HCT116 (cell line): ENCODE data around the gene NT5C3B. TPM values are rescaled to one million over a fixed set of nuclear protein-coding genes. Genes with fewer than 3 reads are reported as not detected.

Experiments
- ATAC-seq: fragments of 200-7000 bp; cut with Tn5 transposase; 2 replicates; pipeline ENCODE4 v1.9.1; 2020; ENCODE audit warnings: mild to moderate bottlenecking, moderate library complexity
- BruUV-seq: library from RNA; stranded (reverse); fragments of 400-500 nt; replicated peaks from 2 replicates; lab custom pipeline; 2021; lab: Mats Ljungman, UMichigan
- CTCF ChIA-PET: fragments of 300-600 bp; sonication (Branson Sonifier 250); formaldehyde crosslinking; loops from one replicate; lab custom pipeline; 2021; ENCODE audit warnings: antibody characterized with exemption; lab: Charles Lee
- POLR2A ChIA-PET: fragments of 300-600, 350-600 bp; sonication (Branson Sonifier 250); formaldehyde crosslinking; loops from one replicate; lab custom pipeline; 2021; ENCODE audit warnings: antibody characterized with exemption; lab: Charles Lee
- RAD21 ChIA-PET, 2 experiments: fragments of 300-600 bp; sonication (Branson Sonifier 250); formaldehyde crosslinking; loops; one replicate each; lab custom pipeline; 2023; ENCODE audit warnings: low total read pairs in 2 of 2; ENCODE audit not compliant: uncharacterized antibody in 2 of 2, unreplicated experiment in 2 of 2, low non-redundant PET in 1 of 2; lab: Charles Lee
- DNase-seq: peaks from one replicate; pipeline ENCODE4 v3.0.0-alpha.2; 2010; ENCODE audit warnings: low read depth, low spot score
- H2AFZ ChIP-seq: fragments of 200-600 bp; shearing (Covaris generic), sonication (generic); 2 replicates; pipeline ENCODE4 v1.6.1; 2017; ENCODE audit warnings: low read depth, mixed run types, mixed read lengths, antibody characterized with exemption, low read length; ENCODE audit not compliant: poor library complexity, severe bottlenecking
- H3K27ac ChIP-seq: 2 replicates; pipeline ENCODE4 v1.5.1; 2012; ENCODE audit warnings: low read depth, low read length
- H3K27me3 ChIP-seq: fragments of 200-600 bp; sonication (generic); 2 replicates; pipeline ENCODE4 v1.6.1; 2016; ENCODE audit warnings: mixed run types, low read length, mixed read lengths; ENCODE audit not compliant: insufficient read depth
- H3K36me3 ChIP-seq, 2 experiments: fragments of 200-500 bp in 1 of 2; fragments of 200-600 bp in 1 of 2; sonication (Bioruptor generic) in 1 of 2; sonication (generic) in 1 of 2; 2 replicates each; pipeline versions ENCODE4 v1.5.1 to v1.6.1; 2014 to 2016; ENCODE audit warnings: low read length in 2 of 2, inconsistent platforms in 1 of 2, mixed read lengths in 1 of 2, mixed run types in 1 of 2; ENCODE audit not compliant: insufficient read depth in 2 of 2, control insufficient read depth in 1 of 2
- H3K4me1 ChIP-seq, 2 experiments: fragments of 200-600 bp in 1 of 2; sonication (generic) in 1 of 2; 2 replicates each; pipeline versions ENCODE4 v1.5.1 to v1.6.1; 2012 to 2017; ENCODE audit warnings: low read length in 2 of 2, inconsistent platforms in 1 of 2, mild to moderate bottlenecking in 1 of 2, mixed read lengths in 1 of 2, mixed run types in 1 of 2, moderate library complexity in 1 of 2; ENCODE audit not compliant: insufficient read depth in 2 of 2, control insufficient read depth in 1 of 2
- H3K4me2 ChIP-seq: fragments of 200-600 bp; sonication (generic); 2 replicates; pipeline ENCODE4 v1.6.1; 2017; ENCODE audit warnings: mixed run types, low read length, mixed read lengths
- H3K4me3 ChIP-seq, 2 experiments: fragments of 200-600 bp in 1 of 2; sonication (generic) in 1 of 2; replicated peaks in 1 of 2; 2 replicates each; pipeline ENCODE4 v1.5.1; 2011 to 2016; ENCODE audit warnings: low read length in 2 of 2, control low read depth in 1 of 2, low read depth in 1 of 2, mild to moderate bottlenecking in 1 of 2, mixed read lengths in 1 of 2, mixed run types in 1 of 2
- H3K79me2 ChIP-seq: fragments of 200-600 bp; sonication (generic); 2 replicates; pipeline ENCODE4 v1.6.1; 2017; ENCODE audit warnings: mild to moderate bottlenecking, mixed run types, low read length, moderate library complexity, mixed read lengths; ENCODE audit not compliant: insufficient read depth
- H3K9ac ChIP-seq: fragments of 200-600 bp; sonication (generic); 2 replicates; pipeline ENCODE4 v1.6.1; 2016; ENCODE audit warnings: low read length, mixed read lengths
- H3K9me2 ChIP-seq: fragments of 200-600 bp; sonication (generic), shearing (Covaris generic); 2 replicates; pipeline ENCODE4 v1.6.1; 2017; ENCODE audit warnings: mixed run types, mild to moderate bottlenecking, moderate library complexity; ENCODE audit not compliant: insufficient read depth
- H3K9me3 ChIP-seq, 2 experiments: fragments of 200-500 bp in 1 of 2; fragments of 200-600 bp in 1 of 2; sonication (Bioruptor generic) in 1 of 2; sonication (generic) in 1 of 2; 2 replicates each; pipeline ENCODE4 v1.6.1; 2014 to 2017; ENCODE audit warnings: low read length in 2 of 2, mixed read lengths in 2 of 2, inconsistent platforms in 1 of 2, low read depth in 1 of 2, mild to moderate bottlenecking in 1 of 2, mixed run types in 1 of 2, moderate library complexity in 1 of 2; ENCODE audit not compliant: control insufficient read depth in 1 of 2, insufficient read depth in 1 of 2
- H4K20me1 ChIP-seq: fragments of 200-600 bp; sonication (generic), shearing (Covaris generic); 2 replicates; pipeline ENCODE4 v1.6.1; 2017; ENCODE audit warnings: mixed run types, mild to moderate bottlenecking, moderate library complexity; ENCODE audit not compliant: insufficient read depth
- EGR1 ChIP-seq: IDR thresholded peaks from 2 replicates; pipeline ENCODE4 v1.6.1; 2012; ENCODE audit warnings: low read depth
- ELF1 ChIP-seq: IDR thresholded peaks from 2 replicates; pipeline ENCODE4 v1.6.1; 2012; ENCODE audit warnings: low read depth, borderline replicate concordance
- EZH2 ChIP-seq: fragments of 200-600 bp; sonication (generic); IDR thresholded peaks from 2 replicates; pipeline ENCODE4 v1.6.1; 2017; ENCODE audit warnings: antibody characterized with exemption, mixed run types
- FOSL1 ChIP-seq: IDR thresholded peaks from 2 replicates; pipeline ENCODE4 v1.6.1; 2012; ENCODE audit warnings: low read depth
- JUND ChIP-seq: IDR thresholded peaks from 2 replicates; pipeline ENCODE4 v1.6.1; 2012
- SP1 ChIP-seq: IDR thresholded peaks from 2 replicates; pipeline ENCODE4 v1.6.1; 2012; ENCODE audit warnings: low read depth
- ZFX ChIP-seq: fragments of 450-650 bp; IDR thresholded peaks from 2 replicates; pipeline ENCODE4 v1.6.1; 2017
- intact Hi-C: fragments of 100-400 bp; cut with micrococcal nuclease; formaldehyde crosslinking; loops from 2 replicates; pipeline ENCODE4 v1.10.0; 2022
- total RNA-seq: library from RNA; stranded (reverse); gene quantifications from one replicate; pipeline ENCODE4 v1.2.1, GENCODE V29; 2021; ENCODE audit not compliant: unreplicated experiment
- TF ChIP-seq, protein P1 (sequence below): IDR thresholded peaks from 2 replicates; pipeline ENCODE4 v1.6.1; 2012
- TF ChIP-seq, protein P2 (sequence below): IDR thresholded peaks from 2 replicates; pipeline ENCODE4 v1.6.1; 2012; ENCODE audit warnings: low read depth

NT5C3B gene
- total RNA-seq, 1 experiment from 2014 or later: 110 TPM

DNA sequence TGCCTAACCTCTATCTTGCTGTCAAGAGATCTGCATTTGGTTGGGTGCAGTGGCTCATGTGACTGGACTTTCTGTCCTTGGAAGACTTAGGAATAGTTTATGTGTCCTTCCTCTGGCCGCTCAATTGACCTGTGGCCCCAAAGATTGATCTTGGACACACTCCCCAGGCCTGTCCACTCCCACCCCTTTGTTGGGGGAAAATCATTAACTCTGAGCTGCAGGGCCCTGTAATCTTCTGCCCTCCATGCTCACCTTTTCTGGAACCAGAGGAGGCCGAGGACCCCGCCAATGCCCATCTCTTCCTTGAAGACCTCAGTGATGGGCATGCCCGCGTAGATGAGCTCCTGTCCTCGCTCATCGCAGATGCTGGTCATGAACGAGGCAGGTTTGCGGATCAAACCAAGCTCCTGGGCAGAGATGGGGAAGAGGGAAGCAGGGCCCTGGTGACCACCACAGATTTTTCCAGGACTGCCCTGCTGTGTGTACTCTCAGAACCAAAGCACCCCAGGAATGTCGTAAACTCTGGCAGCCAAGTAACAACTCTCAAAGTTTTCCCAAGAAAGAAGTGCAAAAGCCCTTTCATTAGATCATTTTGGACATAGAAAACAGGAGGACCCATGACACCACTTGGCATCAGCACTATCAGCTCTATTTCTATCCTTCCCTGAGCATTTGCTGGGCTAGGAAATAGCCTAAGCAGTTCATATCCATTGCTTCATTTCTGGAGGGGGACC lies 37.7 kb upstream of the NT5C3B start:
- RAD21 ChIA-PET: no interaction called here
- Histone ChIP-seq H4K20me1 (no peaks in the 10 kb centered on the region), H3K27ac (no peak overlapping the region), H3K36me3 (peaks cover 40 to 51% of the 10 kb centered on the region in 2 experiments), H3K9me2 (no peaks in the 10 kb centered on the region), H3K27me3 (no peaks in the 10 kb centered on the region), H3K4me1 (no peaks in the 10 kb centered on the region), H3K9ac (no peak overlapping the region), H3K9me3 (no peaks in the 10 kb centered on the region), H2AFZ (no peak overlapping the region), H3K4me3 (no peak overlapping the region), H3K4me2 (no peak overlapping the region), H3K79me2 (no peaks in the 10 kb centered on the region)
- TF ChIP-seq ELF1 (no peak), JUND (no peak)
- TF ChIP-seq, protein P1, sequence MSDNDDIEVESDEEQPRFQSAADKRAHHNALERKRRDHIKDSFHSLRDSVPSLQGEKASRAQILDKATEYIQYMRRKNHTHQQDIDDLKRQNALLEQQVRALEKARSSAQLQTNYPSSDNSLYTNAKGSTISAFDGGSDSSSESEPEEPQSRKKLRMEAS: no peak
- POLR2A ChIA-PET: no interaction called here
- CTCF ChIA-PET: no interaction called here
- ATAC-seq (no peak), DNase-seq (no peak)
- intact Hi-C loops: no loop called here
- no TSS peak for BruUV-seq

DNA sequence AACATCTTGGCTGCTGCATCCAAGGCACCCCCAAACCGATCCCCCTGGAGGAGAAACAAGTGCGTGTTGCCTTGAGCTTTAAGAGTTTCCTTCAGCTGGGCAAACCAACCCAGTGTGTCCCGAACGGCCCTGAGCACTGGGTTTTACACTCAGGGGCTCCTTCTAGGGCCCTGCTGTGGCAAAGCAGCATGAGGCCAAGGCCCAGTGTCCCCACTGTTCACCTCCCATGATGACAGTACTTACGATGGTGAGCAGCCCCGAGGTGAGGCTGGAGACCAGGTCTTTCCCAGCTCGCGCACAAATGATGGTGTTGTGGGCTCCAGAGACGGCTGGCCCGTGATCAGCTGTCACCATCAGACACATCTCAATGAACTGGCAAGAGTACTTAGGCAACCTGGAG lies 35.8 kb upstream of the NT5C3B start:
- intact Hi-C loops: no loop called here
- ATAC-seq: no peak
- no peaks in the 10 kb centered on the region for H3K4me1 ChIP-seq
- no peaks in the 10 kb centered on the region for H3K27me3 ChIP-seq
- RAD21 ChIA-PET: no interaction called here
- no peaks in the 10 kb centered on the region for H3K79me2 ChIP-seq
- H3K9ac ChIP-seq: no peak overlapping the region
- TF ChIP-seq EGR1: no peak
- no peak for TF ChIP-seq SP1
- no peak for TF ChIP-seq EZH2
- TF ChIP-seq, protein P2, sequence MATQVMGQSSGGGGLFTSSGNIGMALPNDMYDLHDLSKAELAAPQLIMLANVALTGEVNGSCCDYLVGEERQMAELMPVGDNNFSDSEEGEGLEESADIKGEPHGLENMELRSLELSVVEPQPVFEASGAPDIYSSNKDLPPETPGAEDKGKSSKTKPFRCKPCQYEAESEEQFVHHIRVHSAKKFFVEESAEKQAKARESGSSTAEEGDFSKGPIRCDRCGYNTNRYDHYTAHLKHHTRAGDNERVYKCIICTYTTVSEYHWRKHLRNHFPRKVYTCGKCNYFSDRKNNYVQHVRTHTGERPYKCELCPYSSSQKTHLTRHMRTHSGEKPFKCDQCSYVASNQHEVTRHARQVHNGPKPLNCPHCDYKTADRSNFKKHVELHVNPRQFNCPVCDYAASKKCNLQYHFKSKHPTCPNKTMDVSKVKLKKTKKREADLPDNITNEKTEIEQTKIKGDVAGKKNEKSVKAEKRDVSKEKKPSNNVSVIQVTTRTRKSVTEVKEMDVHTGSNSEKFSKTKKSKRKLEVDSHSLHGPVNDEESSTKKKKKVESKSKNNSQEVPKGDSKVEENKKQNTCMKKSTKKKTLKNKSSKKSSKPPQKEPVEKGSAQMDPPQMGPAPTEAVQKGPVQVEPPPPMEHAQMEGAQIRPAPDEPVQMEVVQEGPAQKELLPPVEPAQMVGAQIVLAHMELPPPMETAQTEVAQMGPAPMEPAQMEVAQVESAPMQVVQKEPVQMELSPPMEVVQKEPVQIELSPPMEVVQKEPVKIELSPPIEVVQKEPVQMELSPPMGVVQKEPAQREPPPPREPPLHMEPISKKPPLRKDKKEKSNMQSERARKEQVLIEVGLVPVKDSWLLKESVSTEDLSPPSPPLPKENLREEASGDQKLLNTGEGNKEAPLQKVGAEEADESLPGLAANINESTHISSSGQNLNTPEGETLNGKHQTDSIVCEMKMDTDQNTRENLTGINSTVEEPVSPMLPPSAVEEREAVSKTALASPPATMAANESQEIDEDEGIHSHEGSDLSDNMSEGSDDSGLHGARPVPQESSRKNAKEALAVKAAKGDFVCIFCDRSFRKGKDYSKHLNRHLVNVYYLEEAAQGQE: no peak
- TF ChIP-seq FOSL1: no peak
- no peak for TF ChIP-seq ZFX
- TF ChIP-seq, protein P1: no peak
- TF ChIP-seq, all 23 proteins: peak for 0
- BruUV-seq: no TSS peak
- ChIA-PET CTCF (no interaction called here), POLR2A (no interaction called here)
- no peak overlapping the region for H3K4me2 ChIP-seq
- H3K36me3 ChIP-seq: peaks cover 37 to 43% of the 10 kb centered on the region in 2 experiments
- H4K20me1 ChIP-seq: no peaks in the 10 kb centered on the region
- no peak overlapping the region for H3K4me3 ChIP-seq
- H3K9me3 ChIP-seq: no peaks in the 10 kb centered on the region
- DNase-seq: no peak
- H2AFZ ChIP-seq: no peak overlapping the region
- no peaks in the 10 kb centered on the region for H3K9me2 ChIP-seq
- H3K27ac ChIP-seq: no peak overlapping the region
